ENCODE data around the gene USP4. TPM values are rescaled to one million over a fixed set of nuclear protein-coding genes. Genes with fewer than 3 reads are reported as not detected.
A peak's percentile ranks its signal among the peaks of the same experiment; 100 is the strongest.

The USP4 gene
- polyA plus RNA-seq, 3 donors, result 68.6 to 125 (median 78.9) TPM

- no peak overlapping the region for H3K4me3 Mint-ChIP-seq
- H3K36me3 Mint-ChIP-seq, result peaks cover 34 to 39% of the 10 kb centered on the region in 2 donors
- Histone ChIP-seq H3K4me2 (replicated peaks; ENCODE audit: extremely low read depth, low read length, poor library complexity, severe bottlenecking) (no peak overlapping the region), H3K79me2 (ENCODE audit: insufficient read depth, low read length) (no peaks in the 10 kb centered on the region), H3K27ac (ENCODE audit: low read depth in 1 of 2, low read length in 2 of 2) (no peak overlapping the region), H3K4me3 (replicated peaks in 1 of 3; ENCODE audit: low read depth in 2 of 3, low read length in 3 of 3) (no peak overlapping the region), H3K36me3 (replicated peaks in 1 of 2; ENCODE audit: control insufficient read depth in 1 of 2, insufficient read depth in 2 of 2, low read length in 2 of 2) (peaks cover 16 to 31% of the 10 kb centered on the region in 2 donors), H3K9me3 (replicated peaks in 1 of 2; ENCODE audit: control insufficient read depth in 1 of 2, insufficient read depth in 1 of 2, low read length in 2 of 2) (no peaks in the 10 kb centered on the region), H3K4me1 (ENCODE audit: control insufficient read depth in 1 of 2, insufficient read depth in 2 of 2, low read length in 2 of 2) (peaks cover 0 to 8% of the 10 kb centered on the region in 2 donors), H3K9ac (ENCODE audit: insufficient read depth, low read length, poor library complexity, severe bottlenecking) (no peak overlapping the region), H4K20me1 (ENCODE audit: insufficient read depth, low read length) (no peaks in the 10 kb centered on the region), H2AFZ (ENCODE audit: insufficient read depth, low read depth, low read length, poor library complexity, severe bottlenecking) (no peak overlapping the region), H3K27me3 (ENCODE audit: control insufficient read depth in 2 of 2, insufficient read depth in 2 of 2, low read length in 2 of 2) (no peaks in the 10 kb centered on the region)
- H3K27ac Mint-ChIP-seq, result peak overlapping the region in 2 of 7 donors; percentile 11 to 87
- peaks cover 5% of the 10 kb centered on the region for H3K4me1 Mint-ChIP-seq
- intact Hi-C loops (cut with micrococcal nuclease), result no loop called here
- WGBS (ENCODE audit: insufficient coverage), result 100% methylated on average over 3 of the region's 5 CpGs
- TF ChIP-seq CTCF (IDR thresholded peaks at IDR 0.05), result no peak
- H3K9me3 Mint-ChIP-seq, result peaks cover 0 to 2% (median 0%) of the 10 kb centered on the region in 7 donors
- H3K27me3 Mint-ChIP-seq (ENCODE audit: low read depth in 3 of 3), result no peaks in the 10 kb centered on the region
- DNase-seq, result no peak
These were observed 73.3 kb downstream of the USP4 start for GRCh38 chr3:49266410-49267095.

- Histone ChIP-seq H3K4me3 (replicated peaks in 1 of 3; ENCODE audit: low read depth in 2 of 3, low read length in 3 of 3) (no peak overlapping the region), H2AFZ (ENCODE audit: insufficient read depth, low read depth, low read length, poor library complexity, severe bottlenecking) (no peak overlapping the region), H3K79me2 (ENCODE audit: insufficient read depth, low read length) (no peaks in the 10 kb centered on the region), H3K9me3 (replicated peaks in 1 of 2; ENCODE audit: control insufficient read depth in 1 of 2, insufficient read depth in 1 of 2, low read length in 2 of 2) (no peaks in the 10 kb centered on the region), H3K36me3 (replicated peaks in 1 of 2; ENCODE audit: control insufficient read depth in 1 of 2, insufficient read depth in 2 of 2, low read length in 2 of 2) (peaks cover 10 to 24% of the 10 kb centered on the region in 2 donors), H3K27me3 (ENCODE audit: control insufficient read depth in 2 of 2, insufficient read depth in 2 of 2, low read length in 2 of 2) (no peaks in the 10 kb centered on the region), H3K9ac (ENCODE audit: insufficient read depth, low read length, poor library complexity, severe bottlenecking) (no peak overlapping the region), H3K27ac (ENCODE audit: low read depth in 1 of 2, low read length in 2 of 2) (no peak overlapping the region), H3K4me2 (replicated peaks; ENCODE audit: extremely low read depth, low read length, poor library complexity, severe bottlenecking) (no peak overlapping the region), H4K20me1 (ENCODE audit: insufficient read depth, low read length) (no peaks in the 10 kb centered on the region), H3K4me1 (ENCODE audit: control insufficient read depth in 1 of 2, insufficient read depth in 2 of 2, low read length in 2 of 2) (peaks cover 0 to 8% of the 10 kb centered on the region in 2 donors)
- H3K36me3 Mint-ChIP-seq, result peaks cover 27 to 32% of the 10 kb centered on the region in 2 donors
- H3K4me1 Mint-ChIP-seq, result peaks cover 5% of the 10 kb centered on the region
- no peak for DNase-seq
- H3K4me3 Mint-ChIP-seq, result no peak overlapping the region
- no peaks in the 10 kb centered on the region for H3K27me3 Mint-ChIP-seq (ENCODE audit: low read depth in 3 of 3)
- no peak for TF ChIP-seq CTCF (IDR thresholded peaks at IDR 0.05)
- H3K27ac Mint-ChIP-seq, result peak overlapping the region in 1 of 7 donors; percentile 52
- peaks cover 0 to 2% (median 0%) of the 10 kb centered on the region in 7 donors for H3K9me3 Mint-ChIP-seq
- WGBS (ENCODE audit: insufficient coverage), result 88% methylated on average over 5 of the region's 10 CpGs
- intact Hi-C loops (cut with micrococcal nuclease), result no loop called here
These were observed 74.0 kb downstream of the USP4 start for GRCh38 chr3:49265661-49266386.

All from CD14-positive monocyte (primary cell).